ENCODE data around the gene ADAMTSL5. TPM values are rescaled to one million over a fixed set of nuclear protein-coding genes. Genes with fewer than 3 reads are reported as not detected.
A peak's percentile ranks its signal among the peaks of the same experiment; 100 is the strongest.

The ADAMTSL5 gene
- total and polyA plus RNA-seq, 2 of the 13 experiments (the other 11 are each of a cell fraction or from before 2014, with no cell fraction given), result 0.60 to 2.7 TPM

DNA sequence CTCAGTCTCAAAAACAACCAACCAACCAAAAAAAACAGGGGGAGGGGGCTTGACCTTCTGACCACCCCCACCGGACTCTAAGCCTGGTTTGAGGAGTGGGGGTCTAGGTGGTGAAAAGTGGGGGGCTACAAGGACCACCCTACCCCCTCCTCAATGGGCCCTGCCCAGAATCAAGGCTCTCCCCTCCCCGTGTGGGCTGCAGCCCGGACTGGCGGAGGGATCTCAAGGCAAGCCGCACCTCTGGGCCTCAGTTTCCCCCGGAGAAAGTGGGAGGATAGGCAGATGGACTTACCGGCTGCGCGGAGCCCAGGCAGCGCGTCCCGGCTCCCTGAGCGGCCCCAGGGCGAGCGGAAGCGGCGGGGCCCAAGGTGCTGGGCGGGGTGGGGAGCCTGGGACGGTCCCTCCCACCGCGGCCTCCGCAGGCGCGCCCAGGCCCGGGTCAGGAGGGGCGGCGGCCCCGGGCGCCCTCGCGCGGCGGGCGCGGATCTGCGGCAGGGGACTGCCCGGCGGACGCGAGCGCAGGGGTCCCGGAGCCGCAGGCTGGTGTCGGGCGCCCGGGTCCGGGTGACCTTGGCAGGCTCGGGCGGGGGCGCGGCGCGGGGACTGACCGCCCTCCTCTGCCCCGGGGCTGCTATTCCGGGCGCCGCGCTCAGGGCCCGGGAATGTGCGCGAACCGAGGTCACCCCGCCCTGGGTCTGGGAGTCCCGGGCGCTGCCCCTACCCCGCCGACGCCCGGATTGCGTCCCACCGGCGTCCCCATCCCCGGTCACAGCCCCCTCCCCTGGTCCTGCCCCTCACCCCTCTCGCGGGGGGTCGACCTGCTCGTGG is at the start of gene ADAMTSL5 (continued):
- TF ChIP-seq, protein P1, sequence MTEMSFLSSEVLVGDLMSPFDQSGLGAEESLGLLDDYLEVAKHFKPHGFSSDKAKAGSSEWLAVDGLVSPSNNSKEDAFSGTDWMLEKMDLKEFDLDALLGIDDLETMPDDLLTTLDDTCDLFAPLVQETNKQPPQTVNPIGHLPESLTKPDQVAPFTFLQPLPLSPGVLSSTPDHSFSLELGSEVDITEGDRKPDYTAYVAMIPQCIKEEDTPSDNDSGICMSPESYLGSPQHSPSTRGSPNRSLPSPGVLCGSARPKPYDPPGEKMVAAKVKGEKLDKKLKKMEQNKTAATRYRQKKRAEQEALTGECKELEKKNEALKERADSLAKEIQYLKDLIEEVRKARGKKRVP (CRISPR knock-in tag; IDR thresholded peaks at IDR 0.05), result no peak
- TF ChIP-seq KLF12 (CRISPR knock-in tag; IDR thresholded peaks at IDR 0.05; ENCODE audit: borderline replicate concordance) (no peak), SAP130 (CRISPR knock-in tag; IDR thresholded peaks at IDR 0.05; ENCODE audit: low read depth) (peak; percentile 72; the same call in 1 of the 2 replicates), ZNF891 (CRISPR knock-in tag; IDR thresholded peaks at IDR 0.05) (no peak), MAFF (IDR thresholded peaks at IDR 0.05; ENCODE audit: low read depth, low read length) (no peak), ZEB1 (IDR thresholded peaks at IDR 0.05; ENCODE audit: insufficient replicate concordance, low read depth) (no peak), STAG1 (CRISPR knock-in tag; IDR thresholded peaks at IDR 0.05) (peak; percentile 51; the same call in 1 of the 2 replicates), MTA1 (CRISPR knock-in tag; IDR thresholded peaks at IDR 0.05; ENCODE audit: borderline replicate concordance) (no peak), MIXL1 (CRISPR knock-in tag; IDR thresholded peaks at IDR 0.05) (no peak), PTBP1 (IDR thresholded peaks at IDR 0.05; ENCODE audit: low read depth, low read length, poor library complexity, severe bottlenecking) (peak; percentile 38), ZNF572 (CRISPR knock-in tag; IDR thresholded peaks at IDR 0.05) (no peak), ZIK1 (CRISPR knock-in tag; IDR thresholded peaks at IDR 0.05; ENCODE audit: borderline replicate concordance, low read depth) (no peak), ONECUT2 (CRISPR knock-in tag; IDR thresholded peaks at IDR 0.05) (no peak), SALL1 (CRISPR knock-in tag; IDR thresholded peaks at IDR 0.05) (0 out of 2 replicates have a peak, but pooled peaks have one; percentile 10), ZFY (CRISPR knock-in tag; IDR thresholded peaks at IDR 0.05) (peak; percentile 60), FLYWCH1 (CRISPR knock-in tag; IDR thresholded peaks at IDR 0.05) (no peak), CHD4 (IDR thresholded peaks at IDR 0.05; ENCODE audit: borderline replicate concordance, low read length) (peak; percentile 94), ELF4 (CRISPR knock-in tag; IDR thresholded peaks at IDR 0.05; ENCODE audit: borderline replicate concordance) (no peak)
- TF ChIP-seq, protein P2, sequence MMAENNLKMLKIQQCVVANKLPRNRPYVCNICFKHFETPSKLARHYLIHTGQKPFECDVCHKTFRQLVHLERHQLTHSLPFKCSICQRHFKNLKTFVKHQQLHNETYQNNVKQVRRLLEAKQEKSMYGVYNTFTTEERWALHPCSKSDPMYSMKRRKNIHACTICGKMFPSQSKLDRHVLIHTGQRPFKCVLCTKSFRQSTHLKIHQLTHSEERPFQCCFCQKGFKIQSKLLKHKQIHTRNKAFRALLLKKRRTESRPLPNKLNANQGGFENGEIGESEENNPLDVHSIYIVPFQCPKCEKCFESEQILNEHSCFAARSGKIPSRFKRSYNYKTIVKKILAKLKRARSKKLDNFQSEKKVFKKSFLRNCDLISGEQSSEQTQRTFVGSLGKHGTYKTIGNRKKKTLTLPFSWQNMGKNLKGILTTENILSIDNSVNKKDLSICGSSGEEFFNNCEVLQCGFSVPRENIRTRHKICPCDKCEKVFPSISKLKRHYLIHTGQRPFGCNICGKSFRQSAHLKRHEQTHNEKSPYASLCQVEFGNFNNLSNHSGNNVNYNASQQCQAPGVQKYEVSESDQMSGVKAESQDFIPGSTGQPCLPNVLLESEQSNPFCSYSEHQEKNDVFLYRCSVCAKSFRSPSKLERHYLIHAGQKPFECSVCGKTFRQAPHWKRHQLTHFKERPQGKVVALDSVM (CRISPR knock-in tag; IDR thresholded peaks at IDR 0.05), result no peak
- TF ChIP-seq, protein P3, sequence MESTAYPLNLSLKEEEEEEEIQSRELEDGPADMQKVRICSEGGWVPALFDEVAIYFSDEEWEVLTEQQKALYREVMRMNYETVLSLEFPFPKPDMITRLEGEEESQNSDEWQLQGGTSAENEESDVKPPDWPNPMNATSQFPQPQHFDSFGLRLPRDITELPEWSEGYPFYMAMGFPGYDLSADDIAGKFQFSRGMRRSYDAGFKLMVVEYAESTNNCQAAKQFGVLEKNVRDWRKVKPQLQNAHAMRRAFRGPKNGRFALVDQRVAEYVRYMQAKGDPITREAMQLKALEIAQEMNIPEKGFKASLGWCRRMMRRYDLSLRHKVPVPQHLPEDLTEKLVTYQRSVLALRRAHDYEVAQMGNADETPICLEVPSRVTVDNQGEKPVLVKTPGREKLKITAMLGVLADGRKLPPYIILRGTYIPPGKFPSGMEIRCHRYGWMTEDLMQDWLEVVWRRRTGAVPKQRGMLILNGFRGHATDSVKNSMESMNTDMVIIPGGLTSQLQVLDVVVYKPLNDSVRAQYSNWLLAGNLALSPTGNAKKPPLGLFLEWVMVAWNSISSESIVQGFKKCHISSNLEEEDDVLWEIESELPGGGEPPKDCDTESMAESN (CRISPR knock-in tag; conservative IDR thresholded peaks at IDR 0.05), result peak; percentile 59; the same call in 1 of the 2 replicates

All from HepG2 (cell line).